Mucosa of descending colon (tissue), 3 donors: Measurements from ENCODE around the gene BUB1B. TPM values are rescaled to one million over a fixed set of nuclear protein-coding genes. Genes with fewer than 3 reads are reported as not detected.

Source experiments
- ATAC-seq: fragments of 200-7000 bp; cut with Tn5 transposase; one replicate; pipeline ENCODE4 v1.9.1; 2020; ENCODE audit warnings: mild to moderate bottlenecking, moderate library complexity
- DNase-seq, 3 donors: peaks; one replicate each; pipeline ENCODE4 v3.0.0-alpha.2; 2020
- H3K36me3 ChIP-seq: fragments of 200-600 bp; one replicate; pipeline ENCODE4 v1.8.0; 2021; ENCODE audit warnings: low read depth, mild to moderate bottlenecking
- H3K4me1 ChIP-seq: fragments of 200-600 bp; one replicate; pipeline ENCODE4 v1.8.0; 2021; ENCODE audit warnings: low read depth, mild to moderate bottlenecking
- H3K4me3 ChIP-seq: fragments of 200-600 bp; one replicate; pipeline ENCODE4 v1.8.0; 2021; ENCODE audit warnings: mild to moderate bottlenecking
- H3K9me3 ChIP-seq: fragments of 200-600 bp; one replicate; pipeline ENCODE4 v1.8.0; 2021; ENCODE audit warnings: mild to moderate bottlenecking
- intact Hi-C, 2 donors: fragments of 100-400 bp; cut with DNase I in 1 of 2; cut with micrococcal nuclease in 1 of 2; formaldehyde crosslinking; loops; one replicate each; pipeline versions ENCODE4 v1.11.0 to v1.11.1; 2022; cut with DNase I, micrococcal nuclease
- total RNA-seq, 3 donors: library from RNA; stranded (reverse); fragmentation: NEBNext Ultra II Directional in 2 of 3; extraction: Animal tissue kit (Norgen Biotek cat#: 25700) in 2 of 3; gene quantifications; one replicate each; pipeline versions ENCODE4 v1.2.1 to v1.2.4, GENCODE V29; 2021 to 2023
- TF ChIP-seq, protein P1 (sequence below): fragments of 200-600 bp; IDR thresholded peaks from one replicate; pipeline ENCODE4 v1.8.0; 2022; ENCODE audit warnings: antibody characterized with exemption, mild to moderate bottlenecking
- donor health status: DM: no; HTN: no; CAD: no; lungs with moderate emphysema.
- donor health status: DM: no; HTN: no; CAD: no.
- donor health status: DM: no; HTN: yes; CAD: no.

Gene BUB1B
- total RNA-seq, 3 donors from 2014 or later, result 5.0 to 13.6 (median 5.1) TPM

DNA sequence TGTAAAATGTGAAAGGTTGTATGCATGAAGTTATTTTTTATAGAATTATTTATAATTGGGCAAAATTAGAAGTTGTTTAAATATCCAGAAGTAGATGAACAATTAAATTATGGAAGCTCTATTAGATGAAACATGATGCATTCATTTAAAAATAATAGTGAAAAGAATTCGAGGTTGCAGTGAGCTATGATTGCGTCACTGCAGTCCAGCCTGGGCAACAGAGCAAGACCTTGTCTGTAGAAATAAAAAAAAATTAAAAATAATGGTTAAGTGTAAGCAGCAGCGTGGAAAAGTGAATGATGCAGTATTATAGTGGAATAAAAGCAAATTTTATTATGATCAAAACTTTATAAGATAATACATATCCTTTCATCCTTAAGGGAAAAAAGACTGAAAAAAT lies 14.3 kb downstream of the BUB1B start:
- Histone ChIP-seq H3K36me3 (no peaks in the 10 kb centered on the region), H3K9me3 (no peaks in the 10 kb centered on the region), H3K4me1 (no peaks in the 10 kb centered on the region), H3K4me3 (no peak overlapping the region)
- intact Hi-C loops, result no loop called here
- DNase-seq, result no peak
- ATAC-seq, result no peak
- TF ChIP-seq, protein P1, sequence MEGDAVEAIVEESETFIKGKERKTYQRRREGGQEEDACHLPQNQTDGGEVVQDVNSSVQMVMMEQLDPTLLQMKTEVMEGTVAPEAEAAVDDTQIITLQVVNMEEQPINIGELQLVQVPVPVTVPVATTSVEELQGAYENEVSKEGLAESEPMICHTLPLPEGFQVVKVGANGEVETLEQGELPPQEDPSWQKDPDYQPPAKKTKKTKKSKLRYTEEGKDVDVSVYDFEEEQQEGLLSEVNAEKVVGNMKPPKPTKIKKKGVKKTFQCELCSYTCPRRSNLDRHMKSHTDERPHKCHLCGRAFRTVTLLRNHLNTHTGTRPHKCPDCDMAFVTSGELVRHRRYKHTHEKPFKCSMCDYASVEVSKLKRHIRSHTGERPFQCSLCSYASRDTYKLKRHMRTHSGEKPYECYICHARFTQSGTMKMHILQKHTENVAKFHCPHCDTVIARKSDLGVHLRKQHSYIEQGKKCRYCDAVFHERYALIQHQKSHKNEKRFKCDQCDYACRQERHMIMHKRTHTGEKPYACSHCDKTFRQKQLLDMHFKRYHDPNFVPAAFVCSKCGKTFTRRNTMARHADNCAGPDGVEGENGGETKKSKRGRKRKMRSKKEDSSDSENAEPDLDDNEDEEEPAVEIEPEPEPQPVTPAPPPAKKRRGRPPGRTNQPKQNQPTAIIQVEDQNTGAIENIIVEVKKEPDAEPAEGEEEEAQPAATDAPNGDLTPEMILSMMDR, result no peak

DNA sequence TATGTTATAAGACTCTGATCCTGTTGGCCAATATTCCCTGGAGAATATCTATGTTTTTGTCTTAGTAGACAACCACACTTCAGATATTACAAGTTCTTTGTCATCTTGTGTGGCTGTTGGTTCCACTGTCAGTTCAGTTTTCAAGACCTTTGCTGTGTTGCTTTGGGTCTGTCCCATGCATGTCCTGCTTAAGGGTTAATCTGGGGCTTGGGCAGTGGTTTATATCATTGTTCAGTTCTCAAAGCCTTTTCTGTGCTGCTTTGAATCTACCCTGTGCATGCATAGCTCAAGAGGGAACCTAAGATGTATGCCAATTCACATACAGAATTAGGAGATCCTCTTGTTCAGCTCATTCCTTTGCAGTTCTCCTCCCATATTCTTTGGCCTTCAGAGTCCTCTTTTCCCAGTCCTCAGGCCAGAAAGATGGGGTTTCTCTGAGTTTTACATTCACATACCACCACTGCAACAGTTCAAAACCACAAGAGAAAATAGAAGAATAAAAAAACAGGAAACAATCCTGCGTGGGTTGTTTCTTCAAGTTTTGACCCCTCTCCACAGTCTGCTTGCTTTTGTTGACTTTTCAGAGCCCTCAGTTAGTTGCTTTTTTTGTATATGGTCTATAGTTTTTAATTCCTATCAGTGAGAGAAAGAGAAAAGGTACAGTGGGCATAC lies 21.6 kb downstream of the BUB1B start:
- Histone ChIP-seq H3K4me3 (no peak overlapping the region), H3K36me3 (no peaks in the 10 kb centered on the region), H3K4me1 (no peaks in the 10 kb centered on the region), H3K9me3 (no peaks in the 10 kb centered on the region)
- TF ChIP-seq, protein P1, result no peak
- DNase-seq, result no peak
- intact Hi-C loops, result no loop called here
- no peak for ATAC-seq

DNA sequence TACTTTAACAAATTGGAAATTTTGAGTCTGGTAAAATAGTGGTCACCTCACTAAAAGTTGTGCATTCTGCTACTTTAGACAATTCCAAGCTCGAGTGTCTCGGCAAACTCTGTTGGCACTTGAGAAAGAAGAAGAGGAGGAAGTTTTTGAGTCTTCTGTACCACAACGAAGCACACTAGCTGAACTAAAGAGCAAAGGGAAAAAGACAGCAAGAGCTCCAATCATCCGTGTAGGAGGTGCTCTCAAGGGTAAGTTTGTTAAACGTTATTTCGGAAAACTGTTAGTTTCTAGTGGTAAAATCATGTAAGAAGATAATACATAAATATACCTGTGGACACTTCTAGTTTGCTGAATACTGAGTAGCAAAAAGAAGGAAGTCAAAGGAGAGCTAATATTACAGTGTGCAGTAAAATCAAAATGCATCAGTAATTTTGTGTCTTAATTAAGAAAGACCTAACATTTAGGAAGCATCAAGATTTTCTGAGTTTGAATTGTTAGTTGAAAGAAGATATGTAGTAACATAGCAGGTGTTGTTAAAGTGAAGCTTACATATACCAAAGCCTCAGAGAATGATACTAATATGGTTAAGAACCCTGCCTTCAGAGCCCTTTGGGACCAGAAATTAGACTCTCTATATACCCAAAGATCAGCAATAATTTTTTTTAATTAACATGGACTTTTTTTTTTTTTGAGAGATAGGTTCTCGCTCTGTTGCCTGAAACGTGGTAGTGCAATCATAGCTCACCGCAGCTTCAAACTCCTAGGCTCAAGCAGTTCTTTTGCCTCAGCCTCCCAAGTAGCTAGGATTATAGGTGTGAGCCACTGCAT lies 23.0 kb downstream of the BUB1B start:
- ATAC-seq, result no peak
- no peak for DNase-seq
- no peaks in the 10 kb centered on the region for H3K9me3 ChIP-seq
- H3K36me3 ChIP-seq, result no peaks in the 10 kb centered on the region
- H3K4me1 ChIP-seq, result no peaks in the 10 kb centered on the region
- intact Hi-C loops, result no loop called here
- TF ChIP-seq, protein P1, result no peak
- no peak overlapping the region for H3K4me3 ChIP-seq

DNA sequence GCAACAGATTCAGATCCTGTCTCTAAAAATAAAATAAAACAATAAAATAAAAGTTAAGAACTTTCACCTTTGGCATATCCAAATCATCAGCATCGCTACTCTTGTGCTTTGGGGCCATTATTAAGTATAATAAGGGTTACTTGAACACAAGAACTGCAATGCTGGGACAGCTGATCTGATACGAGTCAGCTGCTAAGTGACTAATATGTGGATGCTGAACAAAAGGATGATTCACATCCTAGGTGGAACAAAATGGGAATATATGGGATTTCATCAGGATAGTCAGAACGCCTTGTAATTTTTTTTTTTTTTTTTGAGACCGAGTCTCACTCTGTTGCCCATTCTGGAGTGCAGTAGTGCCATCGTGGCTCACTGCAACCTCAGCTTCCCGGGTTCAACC lies 29.7 kb downstream of the BUB1B start:
- Histone ChIP-seq H3K36me3 (no peaks in the 10 kb centered on the region), H3K4me3 (no peak overlapping the region), H3K9me3 (no peaks in the 10 kb centered on the region), H3K4me1 (no peaks in the 10 kb centered on the region)
- intact Hi-C loops, result no loop called here
- no peak for DNase-seq
- ATAC-seq, result no peak
- TF ChIP-seq, protein P1, result no peak

DNA sequence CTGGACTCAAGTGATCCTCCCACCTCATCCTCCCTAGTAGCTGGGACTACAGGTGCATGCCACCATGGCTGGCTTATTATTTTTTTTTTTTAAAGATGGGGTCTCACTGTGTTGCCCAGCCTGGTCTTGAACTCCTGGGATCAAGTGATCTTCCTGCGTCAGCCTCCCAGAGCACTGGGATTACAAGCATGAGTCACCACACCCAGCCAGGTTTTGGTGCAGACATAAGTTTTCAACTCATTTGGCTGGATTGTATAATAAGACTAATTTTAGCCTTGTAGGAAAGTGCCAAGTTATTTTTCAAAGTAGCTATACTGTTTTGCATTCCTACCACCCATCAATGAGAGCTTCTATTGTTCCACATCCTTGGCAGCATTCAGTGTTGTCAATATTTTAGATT lies 32.1 kb downstream of the BUB1B start:
- DNase-seq (no peak), ATAC-seq (no peak)
- no peaks in the 10 kb centered on the region for H3K4me1 ChIP-seq
- no peaks in the 10 kb centered on the region for H3K9me3 ChIP-seq
- TF ChIP-seq, protein P1, result no peak
- no peak overlapping the region for H3K4me3 ChIP-seq
- H3K36me3 ChIP-seq, result no peaks in the 10 kb centered on the region
- intact Hi-C loops, result no loop called here
